ENCODE measurements around the gene BORCS8.

The BORCS8 gene

DNA sequence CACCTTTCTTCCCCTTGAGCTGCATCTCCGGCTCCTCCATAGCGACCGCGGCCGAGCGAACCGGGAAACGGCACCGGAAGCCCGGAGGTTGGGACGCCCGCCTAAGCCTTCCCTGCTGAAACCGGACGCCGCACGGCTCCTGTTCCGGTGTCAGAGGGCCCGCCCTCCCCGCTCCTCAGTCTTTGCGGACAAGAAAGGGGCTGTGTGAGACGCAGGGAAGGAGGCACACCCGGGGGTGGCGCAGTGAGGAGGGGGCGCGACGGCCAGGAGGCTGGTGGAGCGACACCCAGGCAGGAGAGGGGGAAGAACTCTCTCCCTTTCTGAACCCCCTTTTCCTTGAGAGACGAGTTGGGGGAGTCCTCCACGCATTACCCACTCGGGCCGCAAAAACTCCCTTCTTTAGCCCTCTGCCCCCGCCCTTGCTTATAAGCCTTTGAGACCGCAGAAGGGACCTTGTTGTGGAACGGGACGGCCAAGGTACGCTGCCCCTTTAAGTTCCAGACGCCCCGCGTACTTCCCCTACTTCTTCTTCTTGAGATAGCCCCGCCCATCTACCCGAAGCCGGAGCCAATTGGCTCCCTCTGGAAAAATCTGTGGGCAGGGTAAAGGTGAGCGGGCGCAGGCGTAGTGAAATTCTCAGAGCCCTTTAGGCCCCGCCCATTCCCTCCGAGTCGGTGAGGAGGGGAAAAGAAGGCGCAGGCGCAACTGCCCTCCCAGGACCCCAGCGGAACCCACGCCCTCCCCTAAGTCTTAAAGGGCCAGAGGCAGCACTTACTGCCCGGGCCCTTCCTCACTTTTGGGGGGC, at the start of gene BORCS8, which contains the start of gene RFXANK:
TSS of gene BORCS8 (minus strand) at position 75 of the 805 bp plus-strand sequence. CDS start at position 40, 35 bp downstream.
TSS of gene RFXANK (plus strand) at position 181 of the 805 bp plus-strand sequence. CDS start 1,689 bp downstream, outside the sequence.
- H3K4me3 ChIP-seq (ENCODE audit: low read depth, low read length) = peak within 1 kb of the TSS; percentile 65
- DNase-seq (ENCODE audit: low read depth) = peak; percentile 98
- in situ Hi-C loops (cut with HindIII; ENCODE audit: low sequenced_read_pairs) = no loop called here
- TF ChIP-seq, protein P1, sequence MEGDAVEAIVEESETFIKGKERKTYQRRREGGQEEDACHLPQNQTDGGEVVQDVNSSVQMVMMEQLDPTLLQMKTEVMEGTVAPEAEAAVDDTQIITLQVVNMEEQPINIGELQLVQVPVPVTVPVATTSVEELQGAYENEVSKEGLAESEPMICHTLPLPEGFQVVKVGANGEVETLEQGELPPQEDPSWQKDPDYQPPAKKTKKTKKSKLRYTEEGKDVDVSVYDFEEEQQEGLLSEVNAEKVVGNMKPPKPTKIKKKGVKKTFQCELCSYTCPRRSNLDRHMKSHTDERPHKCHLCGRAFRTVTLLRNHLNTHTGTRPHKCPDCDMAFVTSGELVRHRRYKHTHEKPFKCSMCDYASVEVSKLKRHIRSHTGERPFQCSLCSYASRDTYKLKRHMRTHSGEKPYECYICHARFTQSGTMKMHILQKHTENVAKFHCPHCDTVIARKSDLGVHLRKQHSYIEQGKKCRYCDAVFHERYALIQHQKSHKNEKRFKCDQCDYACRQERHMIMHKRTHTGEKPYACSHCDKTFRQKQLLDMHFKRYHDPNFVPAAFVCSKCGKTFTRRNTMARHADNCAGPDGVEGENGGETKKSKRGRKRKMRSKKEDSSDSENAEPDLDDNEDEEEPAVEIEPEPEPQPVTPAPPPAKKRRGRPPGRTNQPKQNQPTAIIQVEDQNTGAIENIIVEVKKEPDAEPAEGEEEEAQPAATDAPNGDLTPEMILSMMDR (IDR thresholded peaks at IDR 0.05; ENCODE audit: low read depth, low read length, missing control alignments) = no peak

DNA sequence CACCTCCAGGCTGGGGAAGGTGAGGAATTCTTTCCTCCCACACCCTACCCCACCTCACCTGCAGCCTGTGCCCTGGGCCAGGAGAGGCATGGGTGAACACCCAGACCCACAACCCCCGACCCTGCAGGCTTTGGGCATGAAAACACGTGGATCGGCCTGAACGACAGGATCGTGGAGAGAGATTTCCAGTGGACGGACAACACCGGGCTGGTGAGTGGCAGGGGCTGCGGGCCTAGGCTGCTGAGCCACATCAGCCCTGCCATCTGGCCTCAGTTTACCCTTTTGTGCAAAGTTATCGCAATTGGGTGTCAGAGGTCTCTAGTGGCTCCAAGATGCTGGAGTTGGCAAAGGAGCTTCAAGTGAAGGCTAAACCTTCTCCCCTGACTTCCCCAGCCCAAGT, 48.5 kb upstream of the BORCS8 start:
- H3K4me3 ChIP-seq (ENCODE audit: low read depth, low read length) = no peak overlapping the region
- in situ Hi-C loops (cut with HindIII; ENCODE audit: low sequenced_read_pairs) = no loop called here

DNA sequence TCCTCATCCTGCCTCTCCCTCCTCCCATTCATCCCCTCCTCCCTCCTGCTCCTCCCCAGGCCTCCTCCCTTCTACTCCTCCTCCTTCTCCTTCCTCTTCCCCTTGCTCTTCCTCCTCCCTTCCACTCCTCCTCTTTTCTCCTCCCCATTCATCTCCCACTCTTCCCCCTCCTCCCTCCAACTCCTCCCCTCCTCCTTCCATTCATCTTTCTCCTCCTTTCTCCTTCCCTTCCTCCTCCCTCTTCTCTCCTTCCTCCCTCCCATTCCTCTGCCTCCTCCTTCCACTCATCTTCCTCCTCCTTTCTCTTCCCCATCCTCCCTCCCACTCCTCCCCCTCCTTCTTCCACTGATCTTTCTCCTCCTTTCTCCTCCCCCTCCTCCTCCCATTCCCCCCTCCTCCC, 47.7 kb upstream of the BORCS8 start:
- TF ChIP-seq, protein P1 (IDR thresholded peaks at IDR 0.05; ENCODE audit: low read depth, low read length, missing control alignments) = no peak
- H3K4me3 ChIP-seq (ENCODE audit: low read depth, low read length) = no peak overlapping the region
- in situ Hi-C loops (cut with HindIII; ENCODE audit: low sequenced_read_pairs) = no loop called here
- DNase-seq (ENCODE audit: low read depth) = no peak

More for the DNA sequence above, 48.5 kb upstream of the BORCS8 start:
- TF ChIP-seq, protein P1 (IDR thresholded peaks at IDR 0.05; ENCODE audit: low read depth, low read length, missing control alignments) = no peak
- no peak for DNase-seq (ENCODE audit: low read depth)

DNA sequence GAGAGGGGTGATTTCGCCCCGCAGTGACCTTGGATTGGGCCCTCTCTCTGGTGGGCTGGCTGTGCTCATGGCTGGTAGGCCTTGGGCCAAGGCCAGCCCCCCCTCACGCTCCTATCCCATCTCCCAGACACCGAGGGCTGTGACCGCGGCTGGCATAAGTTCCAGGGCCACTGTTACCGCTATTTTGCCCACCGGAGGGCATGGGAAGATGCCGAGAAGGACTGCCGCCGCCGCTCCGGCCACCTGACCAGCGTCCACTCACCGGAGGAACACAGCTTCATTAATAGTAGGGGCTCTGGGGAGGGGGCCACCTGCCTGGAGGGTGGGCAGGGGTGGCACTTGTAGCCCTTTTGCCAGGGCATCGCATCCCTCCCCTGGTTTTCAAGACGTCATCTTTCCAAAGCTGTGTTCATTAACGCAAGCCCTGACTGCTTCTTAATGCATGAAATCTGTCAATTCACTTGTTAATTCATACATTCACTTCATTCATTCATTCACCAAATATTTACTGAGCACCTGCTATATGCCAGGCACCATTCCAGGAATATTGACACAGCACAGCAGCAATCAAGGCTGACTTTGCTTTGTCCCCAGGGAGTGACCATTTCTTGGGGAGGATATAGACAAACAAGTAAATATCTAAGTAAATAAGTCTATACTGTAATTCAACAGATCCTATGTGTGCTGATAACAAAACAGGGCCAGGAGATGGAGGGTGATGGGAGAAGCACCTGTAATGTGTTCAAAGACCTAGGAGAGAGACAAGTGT, 46.4 kb upstream of the BORCS8 start:
- H3K4me3 ChIP-seq (ENCODE audit: low read depth, low read length) = no peak overlapping the region
- TF ChIP-seq, protein P1 (IDR thresholded peaks at IDR 0.05; ENCODE audit: low read depth, low read length, missing control alignments) = no peak
- in situ Hi-C loops (cut with HindIII; ENCODE audit: low sequenced_read_pairs) = no loop called here
- no peak for DNase-seq (ENCODE audit: low read depth)

DNA sequence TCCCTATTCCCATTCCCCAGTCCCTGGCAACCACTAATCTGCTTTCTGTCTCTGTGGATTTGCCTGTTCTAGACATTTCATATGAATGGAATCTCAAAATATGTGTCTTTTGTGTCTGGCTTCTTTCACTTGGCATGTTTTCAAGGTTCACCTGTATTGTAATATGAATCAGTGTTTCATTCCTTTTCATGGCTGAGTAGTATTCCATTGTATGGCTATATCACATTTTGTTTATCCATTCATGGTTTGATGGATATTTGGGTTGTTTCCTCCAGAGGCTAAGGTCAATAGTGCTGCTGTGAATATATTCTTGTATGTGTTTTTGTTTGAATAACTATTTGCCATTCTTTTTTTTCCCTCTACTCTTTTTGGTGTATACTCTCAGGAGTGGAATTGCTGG, 44.2 kb upstream of the BORCS8 start:
- DNase-seq (ENCODE audit: low read depth) = no peak
- TF ChIP-seq, protein P1 (IDR thresholded peaks at IDR 0.05; ENCODE audit: low read depth, low read length, missing control alignments) = no peak
- in situ Hi-C loops (cut with HindIII; ENCODE audit: low sequenced_read_pairs) = no loop called here
- H3K4me3 ChIP-seq (ENCODE audit: low read depth, low read length) = no peak overlapping the region

DNA sequence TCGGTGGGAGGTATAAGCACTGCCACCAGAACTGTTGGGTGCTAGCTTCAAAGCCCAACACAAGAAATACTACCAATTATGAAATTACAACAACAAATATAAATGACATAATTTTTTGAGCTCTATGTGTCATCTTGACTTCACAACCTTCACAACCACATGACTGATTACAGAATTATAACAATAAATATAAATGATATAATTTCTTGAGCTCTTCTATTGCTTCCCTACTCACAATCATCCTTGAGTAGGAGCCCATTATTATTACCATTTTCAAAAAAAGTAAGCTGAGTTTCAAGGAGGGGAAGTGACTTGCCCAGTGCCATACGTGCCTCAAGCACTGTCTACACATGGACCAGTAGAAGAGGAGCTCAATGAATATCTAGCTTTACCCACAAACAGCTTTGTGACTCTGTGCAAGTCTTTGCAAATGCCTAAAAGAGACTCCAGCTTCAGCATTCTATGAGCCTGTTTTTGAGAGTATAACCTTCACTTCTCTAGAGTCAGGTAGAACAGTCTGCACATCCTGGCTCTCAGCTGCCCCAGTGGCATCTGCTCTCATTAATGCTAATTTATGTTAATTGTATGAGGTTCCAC, 42.4 kb upstream of the BORCS8 start:
- in situ Hi-C loops (cut with HindIII; ENCODE audit: low sequenced_read_pairs) = no loop called here
- TF ChIP-seq, protein P1 (IDR thresholded peaks at IDR 0.05; ENCODE audit: low read depth, low read length, missing control alignments) = no peak
- DNase-seq (ENCODE audit: low read depth) = no peak
- H3K4me3 ChIP-seq (ENCODE audit: low read depth, low read length) = no peak overlapping the region
